Measurements from ENCODE around the gene GAS7.

GRCh38 chr17:10169290-10169689, 29.1 kb downstream of the GAS7 start:
- TF ChIP-seq CTCF (conservative IDR thresholded peaks at IDR 0.05; ENCODE audit: low read depth in 2 of 2) = no peak
- TF ChIP-seq POLR2AphosphoS5 (IDR thresholded peaks at IDR 0.05; ENCODE audit: low read depth) = no peak
- no peak for TF ChIP-seq ETS1 (IDR thresholded peaks at IDR 0.05)
- no peak for TF ChIP-seq EZH2 (IDR thresholded peaks at IDR 0.05; ENCODE audit: low read depth, unreplicated experiment)
- TF ChIP-seq ZNF331 (CRISPR knock-in tag; IDR thresholded peaks at IDR 0.05; ENCODE audit: low read depth) = no peak
- no peak for TF ChIP-seq EZH2phosphoT487 (IDR thresholded peaks at IDR 0.05; ENCODE audit: unreplicated experiment)
